A172 (cell line): ENCODE data around the gene ANKS3. TPM values are rescaled to one million over a fixed set of nuclear protein-coding genes. Genes with fewer than 3 reads are reported as not detected.
A peak's percentile ranks its signal among the peaks of the same experiment; 100 is the strongest.
"Not testable (repeated sequence)": the region's sequence is repeated elsewhere in the genome, so short reads cannot be mapped to it uniquely, and the experiment has no call there.

Experiments
- DNase-seq: peaks from one replicate; pipeline ENCODE4 v3.0.0-alpha.2; 2015; ENCODE audit warnings: low spot score
- total RNA-seq: library from RNA; depleted of rRNA; stranded (reverse); fragments of >200 nt; shearing (Covaris generic); gene quantifications from 2 replicates; pipeline ENCODE4 v1.2.3, GENCODE V29; 2014

The ANKS3 gene
- total RNA-seq, 1 experiment from 2014 or later, result 19.6 TPM

DNA sequence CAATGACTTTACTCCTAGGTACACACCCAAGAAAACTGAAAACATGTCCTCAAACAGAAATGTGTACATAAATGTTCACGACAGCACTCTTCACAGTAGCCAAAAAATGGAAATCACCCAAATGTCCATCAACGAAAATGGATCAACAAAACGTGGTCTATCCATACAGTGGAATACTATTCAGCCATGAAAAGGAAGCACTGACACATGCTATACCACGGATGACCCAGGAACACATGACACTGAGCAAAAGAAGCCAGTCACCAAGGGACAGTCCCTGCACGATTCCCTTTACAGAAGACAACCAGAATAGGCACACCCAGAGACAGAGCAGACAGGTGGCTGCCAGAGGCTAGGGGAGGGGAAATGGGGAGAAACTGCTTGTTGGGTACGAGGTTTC lies 21.6 kb upstream of the ANKS3 start:
- no peak for DNase-seq

DNA sequence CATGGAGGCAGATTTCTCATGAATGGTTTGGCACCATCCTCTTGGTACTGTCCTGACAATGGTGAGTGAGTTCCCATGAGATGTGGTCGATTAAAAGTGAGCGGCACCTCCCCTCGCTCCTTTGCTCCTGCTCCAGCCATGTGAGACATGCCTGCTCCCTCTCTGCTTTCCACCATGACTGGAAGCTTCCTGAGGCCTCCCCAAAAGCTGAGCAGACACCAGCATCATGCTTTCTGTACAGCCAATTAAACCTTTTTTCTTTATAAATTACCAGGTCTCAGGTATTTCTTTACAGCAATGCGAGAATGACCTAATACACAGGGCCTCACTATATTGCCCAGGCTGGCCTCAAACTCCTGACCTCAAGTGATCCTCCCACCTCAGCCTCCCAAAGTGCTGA lies 20.8 kb upstream of the ANKS3 start:
- DNase-seq, result no peak

DNA sequence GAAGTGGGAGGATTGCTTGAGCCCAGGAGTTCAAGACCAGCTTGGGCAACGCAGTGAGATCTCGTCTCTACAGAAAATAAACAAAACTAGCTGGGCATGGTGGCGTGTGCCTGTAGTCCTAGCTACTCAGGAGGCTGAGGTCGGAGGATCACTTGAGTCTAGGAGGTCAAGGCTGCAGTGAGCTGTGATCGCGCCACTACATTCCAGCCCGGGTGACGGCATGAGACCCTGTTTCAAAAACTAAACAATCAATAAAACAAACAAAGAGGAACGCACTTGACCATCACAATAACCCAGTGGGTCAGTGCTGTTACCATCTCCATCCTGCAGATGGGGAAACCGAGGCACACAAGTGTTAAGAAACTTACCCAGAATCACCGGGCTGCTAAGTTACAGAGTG lies 19.2 kb upstream of the ANKS3 start:
- no peak for DNase-seq

DNA sequence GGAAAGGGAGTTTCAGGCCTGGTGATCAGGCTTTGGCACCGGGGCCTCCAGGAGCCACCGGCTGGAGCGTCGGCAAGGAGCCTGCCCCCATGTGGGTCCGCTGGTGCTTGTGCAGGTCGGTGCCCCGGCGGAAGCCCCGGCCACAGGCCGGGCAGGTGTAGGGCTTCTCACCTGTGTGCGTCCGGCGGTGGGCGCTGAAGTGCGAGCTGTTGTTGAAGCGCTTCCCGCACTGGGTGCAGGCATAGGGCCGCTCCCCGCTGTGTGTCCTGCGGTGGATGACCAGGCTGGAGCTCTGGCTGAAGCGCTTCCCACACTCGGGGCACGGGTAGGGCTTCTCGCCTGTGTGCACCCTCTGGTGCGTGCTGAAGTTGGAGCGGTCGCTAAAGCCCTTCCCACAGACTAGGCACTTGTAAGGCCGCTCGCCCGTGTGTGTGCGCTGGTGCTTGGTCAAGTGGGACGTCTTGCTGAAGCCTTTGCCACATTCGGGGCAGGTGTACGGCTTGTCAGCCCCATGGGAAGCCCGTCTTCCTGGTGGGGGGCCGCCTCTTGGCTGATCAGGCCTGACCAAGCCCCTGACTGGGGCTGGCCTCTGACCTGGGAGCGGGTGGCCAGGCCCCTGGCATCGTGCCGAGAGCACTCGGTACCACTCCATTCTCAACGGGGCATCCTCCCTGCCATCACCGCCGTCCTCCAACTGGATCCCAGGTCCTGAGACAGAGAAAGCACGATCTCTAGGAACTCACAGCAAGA lies 18.5 kb upstream of the ANKS3 start:
- DNase-seq, result no peak

DNA sequence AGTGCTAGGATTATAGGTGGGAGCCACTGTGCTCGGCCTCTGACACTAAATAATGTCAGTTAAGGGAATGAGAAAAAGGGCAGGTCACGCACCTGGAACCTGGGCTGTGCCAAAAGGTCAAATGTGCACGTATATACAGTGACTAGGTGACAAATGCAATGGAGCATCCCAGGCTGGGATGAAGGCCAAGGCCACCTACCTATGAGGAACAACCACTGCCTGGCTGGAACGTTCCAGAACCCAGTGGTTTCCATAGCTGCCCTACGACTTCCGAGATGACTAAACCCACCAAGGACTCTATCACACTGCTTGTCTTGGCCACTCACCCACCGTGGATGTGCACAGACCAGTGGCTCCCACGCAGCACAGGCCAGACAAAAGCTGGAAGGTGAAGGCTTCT lies 16.8 kb upstream of the ANKS3 start:
- no peak for DNase-seq

DNA sequence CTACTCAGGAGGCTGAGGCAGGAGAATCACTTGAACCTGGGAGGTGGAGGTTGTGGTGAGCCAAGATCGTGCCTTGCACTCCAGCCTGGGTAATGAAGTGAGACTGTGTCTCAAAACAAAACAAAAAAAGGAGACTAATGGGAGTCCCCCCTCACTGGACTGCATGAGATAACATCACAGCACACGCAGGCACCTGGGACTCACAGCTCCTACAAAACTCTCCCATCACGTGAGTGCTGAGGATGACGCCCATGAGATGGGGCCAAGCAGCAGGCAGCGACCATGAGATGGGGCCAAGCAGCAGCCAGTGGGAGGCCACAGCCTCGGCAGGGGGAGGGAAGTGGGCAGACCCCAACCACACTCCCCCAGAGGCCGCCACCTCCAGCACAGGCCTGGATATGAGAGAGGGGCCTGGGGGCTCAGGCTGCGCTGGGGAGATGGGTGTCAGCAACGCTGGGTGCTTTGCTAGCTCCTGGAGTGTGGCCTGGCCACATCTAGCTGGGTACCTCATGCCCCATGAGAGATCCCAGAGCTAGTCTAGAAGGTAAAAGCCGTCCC lies 15.7 kb upstream of the ANKS3 start:
- no peak for DNase-seq

DNA sequence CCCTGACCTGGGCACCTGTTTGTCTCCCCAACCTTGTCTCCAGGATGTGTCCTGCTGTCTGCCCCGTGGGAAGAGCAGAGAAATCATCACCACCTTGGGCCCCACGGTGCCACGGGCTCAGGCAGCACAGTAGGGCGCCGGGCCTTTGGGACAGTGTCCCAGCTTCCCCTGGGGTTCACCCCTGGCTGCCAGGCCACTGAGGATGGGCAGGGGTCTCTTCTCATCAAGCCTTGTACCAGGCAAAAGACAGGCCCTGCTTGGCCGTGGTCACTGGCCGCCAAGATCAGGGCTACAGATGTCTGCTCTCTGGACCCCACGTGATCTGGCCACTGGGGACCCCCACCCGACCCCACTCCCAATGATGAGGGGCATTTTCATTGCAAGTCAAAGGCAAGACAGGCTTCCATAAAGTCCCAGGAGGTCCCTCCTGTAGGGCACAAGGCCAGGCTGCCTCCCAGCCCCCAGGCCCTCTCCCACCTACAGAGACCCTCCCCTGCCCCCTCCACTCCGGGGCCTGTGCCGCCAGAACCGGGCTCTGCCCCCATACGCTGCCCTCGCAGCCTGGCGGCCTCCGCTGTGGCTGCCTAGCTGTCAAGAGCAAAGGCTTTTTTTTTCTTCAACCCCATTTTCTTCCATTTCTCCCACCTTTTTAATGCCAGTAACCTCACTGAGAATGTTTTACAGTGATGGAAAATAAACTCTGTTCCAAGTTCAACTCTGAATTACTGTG lies 14.8 kb upstream of the ANKS3 start:
- DNase-seq, result no peak

DNA sequence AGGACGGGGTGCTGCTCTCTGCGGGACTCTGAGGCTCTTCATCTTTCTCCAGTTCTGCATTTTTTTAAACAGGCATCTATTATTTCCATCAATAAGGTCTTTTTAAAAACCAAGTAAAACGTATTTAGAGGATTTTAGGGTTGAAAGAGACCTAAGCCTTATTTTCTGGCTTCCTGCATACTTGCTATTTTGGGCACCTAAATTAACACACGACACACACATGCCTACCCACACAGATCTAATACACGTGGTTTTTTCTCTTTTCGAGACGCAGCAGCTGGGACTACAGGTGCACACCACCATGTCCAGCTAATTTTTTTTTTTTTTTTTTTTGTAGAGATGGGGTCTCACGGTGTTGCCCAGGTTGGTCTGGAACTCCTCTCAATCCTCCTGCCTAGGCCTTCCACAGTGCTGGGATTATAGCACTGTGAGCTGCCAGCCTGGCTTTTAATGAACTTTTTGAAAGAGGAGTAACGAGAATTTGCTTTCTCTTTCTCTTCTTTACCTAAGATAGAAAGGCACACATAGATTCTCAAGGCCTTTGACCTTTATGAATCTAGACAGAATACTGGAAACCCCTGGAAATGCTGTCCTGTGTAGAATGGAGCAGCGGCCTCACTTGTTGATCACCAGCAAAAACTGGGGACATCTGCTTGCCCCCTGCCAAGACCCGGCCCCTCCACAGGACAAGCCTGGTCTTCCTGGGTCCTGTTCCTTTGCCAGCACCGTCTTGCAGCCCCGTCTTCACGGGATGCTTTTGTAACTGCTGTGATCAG lies 14.0 kb upstream of the ANKS3 start:
- DNase-seq, result no peak

DNA sequence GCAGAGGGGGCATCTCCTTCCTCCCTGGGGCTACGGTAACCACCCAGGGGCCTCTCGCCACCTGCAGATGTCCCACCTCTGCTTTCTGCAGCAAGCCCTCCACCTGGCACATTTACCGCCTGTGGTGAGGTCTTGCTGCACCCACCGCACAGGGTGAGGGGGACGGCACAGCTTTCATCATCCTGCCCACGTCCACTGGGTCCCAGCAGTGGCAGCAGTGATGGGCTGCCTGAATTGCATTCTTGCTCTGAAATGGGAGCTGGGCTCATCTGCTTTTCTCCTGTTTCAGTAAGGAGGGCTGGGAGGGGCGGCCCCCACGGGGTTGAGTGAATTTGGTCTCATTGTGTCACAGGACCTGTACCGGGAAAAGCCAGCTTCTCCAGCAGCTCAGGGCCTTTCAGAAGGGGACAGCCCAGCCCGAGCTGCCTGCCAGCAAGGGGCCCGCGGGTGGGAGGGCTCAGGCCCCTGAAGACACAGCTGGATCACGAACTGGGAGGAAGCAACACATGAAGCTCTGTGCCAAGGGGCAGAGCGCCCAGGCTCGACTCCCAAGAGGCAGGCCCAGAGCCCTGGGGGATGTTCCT lies 13.0 kb upstream of the ANKS3 start:
- DNase-seq, result no peak

DNA sequence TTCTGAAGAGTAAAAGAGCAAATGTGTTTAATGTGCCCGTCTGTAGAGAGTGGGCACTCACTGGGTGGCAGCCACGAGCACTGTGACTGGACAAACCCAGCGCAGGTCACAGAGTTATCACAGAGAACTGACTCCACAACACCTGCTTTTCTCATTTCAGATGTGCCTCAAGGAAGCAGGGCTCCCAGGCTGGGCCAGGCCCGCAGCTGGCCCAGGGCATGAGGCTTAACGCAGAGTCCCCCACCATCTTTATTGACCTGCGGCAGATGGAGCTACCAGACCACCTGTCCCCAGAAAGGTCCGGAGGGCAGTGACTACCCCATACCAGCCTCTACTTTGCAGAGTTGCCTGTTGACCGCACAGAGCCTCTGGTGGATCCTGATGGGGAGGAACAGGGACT lies 12.1 kb upstream of the ANKS3 start:
- DNase-seq, result no peak

DNA sequence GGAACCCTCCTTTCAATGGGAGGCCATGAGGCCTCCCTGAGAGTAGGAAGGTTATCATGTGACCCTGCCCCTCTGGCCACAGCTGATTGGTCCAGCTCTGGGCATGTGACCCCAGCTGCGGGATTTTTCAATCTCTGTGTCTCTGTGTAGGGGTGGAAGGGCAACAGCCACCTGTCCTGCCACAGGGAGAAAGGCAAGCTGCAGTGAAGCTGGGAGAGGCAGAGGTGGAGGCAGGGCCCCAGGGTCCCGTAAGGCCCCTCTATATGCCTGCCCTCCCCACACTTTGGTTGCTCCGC lies 11.2 kb upstream of the ANKS3 start:
- no peak for DNase-seq

DNA sequence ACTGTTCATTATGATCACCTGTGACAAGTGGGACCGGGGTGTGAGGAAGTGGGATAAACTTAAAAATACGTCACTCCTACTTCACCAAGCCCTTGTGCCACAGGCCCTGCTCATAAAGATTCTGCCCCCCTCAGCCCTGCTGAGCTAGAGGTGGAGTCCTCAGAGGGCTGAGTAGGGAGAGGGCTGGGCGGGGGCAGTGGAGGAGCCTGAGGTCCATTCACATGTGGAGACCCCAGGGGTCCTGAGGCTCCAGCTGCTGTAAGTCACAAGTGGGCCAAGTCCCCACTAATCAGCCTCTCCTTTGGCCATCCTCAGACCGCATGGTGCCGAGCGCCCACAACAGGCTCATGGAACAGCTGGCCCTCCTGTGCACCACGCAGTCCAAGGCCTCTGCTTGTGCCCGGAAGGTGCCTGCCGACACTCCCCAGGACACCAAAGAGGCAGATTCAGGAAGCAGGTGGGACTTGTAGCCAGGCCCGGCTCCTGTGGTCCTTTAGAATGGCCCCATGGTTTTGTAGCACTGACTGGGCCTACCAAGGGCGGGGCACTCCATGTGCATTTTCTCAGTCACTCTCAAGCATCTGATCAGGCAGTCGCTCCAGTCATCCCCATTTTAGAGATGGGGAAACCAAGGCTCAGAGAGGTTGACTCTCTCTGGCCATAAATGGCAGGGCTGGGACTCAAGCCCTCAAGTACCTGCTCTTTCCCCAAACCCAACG lies 10.6 kb upstream of the ANKS3 start:
- no peak for DNase-seq

DNA sequence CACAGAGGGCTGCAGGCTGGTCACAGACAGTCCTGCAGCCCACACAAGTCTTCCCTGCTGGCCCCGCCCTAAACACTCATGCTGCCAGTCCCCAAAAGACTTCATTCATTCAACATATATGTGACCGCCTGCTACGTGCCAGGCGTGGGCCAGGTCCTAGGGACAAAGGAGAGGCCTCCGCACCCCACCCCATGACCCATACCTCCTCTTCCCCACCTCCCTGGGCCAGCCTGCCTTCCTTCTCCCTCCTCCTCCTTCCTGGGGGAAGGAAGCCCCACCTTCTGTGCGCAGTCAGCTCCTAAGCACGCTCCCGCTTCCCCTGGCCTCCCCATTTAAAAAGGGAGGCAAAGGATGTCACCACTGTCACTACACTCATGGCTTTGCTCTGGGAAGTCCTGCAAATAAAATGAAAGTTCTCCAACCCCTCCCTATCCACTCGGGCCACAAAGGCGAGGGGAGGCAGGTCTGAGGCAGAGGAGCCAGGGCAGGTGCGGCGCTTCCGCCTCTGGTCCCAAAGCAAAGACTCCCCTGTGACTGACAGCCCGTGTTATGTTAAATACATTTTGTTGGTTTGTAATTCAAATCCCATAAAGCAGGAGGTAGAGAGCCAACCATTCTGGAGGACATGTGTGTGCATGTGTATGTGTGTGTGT lies 9.3 kb upstream of the ANKS3 start:
- DNase-seq, result no peak

DNA sequence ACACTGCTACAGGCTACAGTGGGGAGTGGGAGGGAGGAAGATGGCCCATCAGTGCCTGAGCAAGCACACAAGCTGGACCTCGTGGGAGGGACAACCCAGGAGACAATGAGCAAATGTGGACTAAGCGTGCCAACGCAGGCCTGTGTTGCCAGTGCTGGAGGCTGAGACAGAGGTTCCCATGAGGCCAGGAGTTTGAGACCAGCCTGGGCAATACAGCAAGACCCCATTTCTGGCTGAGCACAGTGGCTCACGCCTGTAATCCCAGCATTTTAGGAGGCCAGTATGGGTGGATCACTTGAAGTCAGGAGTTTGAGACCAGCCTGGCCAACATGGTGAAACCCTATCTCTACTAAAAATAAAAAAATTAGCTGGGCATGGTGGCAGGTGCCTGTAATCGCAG lies 4.3 kb upstream of the ANKS3 start:
- DNase-seq, result not testable (repeated sequence)

DNA sequence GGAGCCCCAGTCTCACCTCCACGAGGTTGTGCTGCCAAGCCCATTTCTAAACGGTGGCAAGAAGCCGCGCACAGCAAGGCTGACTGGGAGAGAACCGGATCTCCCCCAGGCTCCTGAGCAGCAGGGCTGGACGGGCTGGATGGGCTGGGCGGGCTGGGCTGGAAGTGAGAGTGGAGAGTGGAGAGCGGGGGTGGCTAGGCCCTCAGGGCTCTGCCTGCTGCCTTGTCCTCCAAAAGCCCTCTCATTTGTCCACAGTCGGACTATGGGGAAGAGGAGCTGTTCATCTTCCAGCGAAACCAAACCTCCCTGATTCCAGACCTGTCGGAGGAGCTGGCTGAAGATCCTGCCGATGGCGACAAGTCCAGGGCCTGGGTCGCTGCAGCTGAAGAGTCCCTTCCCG lies 3.5 kb upstream of the ANKS3 start:
- DNase-seq, result no peak

DNA sequence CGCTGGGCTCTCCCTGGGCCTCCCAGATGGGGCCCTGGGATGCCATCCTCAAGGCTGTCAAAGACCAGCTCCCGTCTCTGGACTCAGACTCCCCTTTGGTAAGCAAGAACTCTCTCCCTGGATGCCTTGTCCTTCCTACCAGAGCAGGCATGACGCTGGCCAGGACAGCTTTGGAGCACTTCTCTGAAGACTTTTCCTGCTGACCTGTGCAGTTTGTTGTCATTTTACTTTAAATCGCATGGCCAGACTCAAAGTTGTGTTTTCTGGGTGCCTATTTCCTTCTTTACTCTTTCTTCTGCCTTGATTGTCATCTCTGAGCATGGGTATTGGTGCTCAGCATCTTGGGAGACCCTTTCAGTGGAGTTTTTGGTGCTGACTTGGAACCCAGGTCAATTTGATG lies 2.5 kb upstream of the ANKS3 start:
- no peak for DNase-seq

DNA sequence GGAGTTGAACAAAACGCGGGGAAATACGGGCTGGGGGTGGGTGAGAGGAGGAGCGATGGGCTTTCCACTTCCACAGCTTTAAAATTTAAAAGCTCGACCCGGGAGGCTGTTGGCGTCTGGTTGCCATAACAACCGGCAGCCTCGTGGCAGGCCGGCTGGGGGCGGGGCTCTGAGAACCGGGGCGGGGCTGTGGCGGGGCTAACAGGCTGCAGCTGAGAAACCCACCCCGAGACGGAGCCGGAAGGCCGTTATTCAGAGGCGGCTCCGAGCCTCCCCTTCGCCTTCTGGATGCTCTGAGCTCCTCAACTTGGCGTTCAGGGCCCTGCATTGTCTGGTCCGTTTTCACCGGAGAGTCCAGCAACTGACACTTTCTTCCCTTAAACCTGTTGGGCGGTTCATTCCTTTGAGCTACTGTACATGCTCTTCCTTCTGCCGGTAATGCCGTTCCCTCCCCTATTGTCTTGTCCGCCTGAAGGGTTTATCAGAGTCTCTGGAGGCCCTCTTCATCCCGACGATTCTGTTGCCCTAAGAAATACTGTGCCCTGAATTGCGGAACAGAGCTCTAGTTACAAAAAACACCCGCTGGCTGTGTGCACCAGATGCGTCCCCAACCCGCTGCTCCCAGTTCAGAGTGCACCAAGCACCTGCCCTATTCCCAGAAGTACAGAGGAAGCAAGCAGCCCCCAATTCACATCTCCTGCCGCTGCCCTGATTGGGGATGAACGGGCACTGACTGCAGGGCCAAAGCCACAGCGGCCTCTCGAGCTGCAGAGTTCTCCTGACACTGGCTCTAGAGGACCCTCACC lies 862 bp upstream of the ANKS3 start:
- DNase-seq, result peak; percentile 68

DNA sequence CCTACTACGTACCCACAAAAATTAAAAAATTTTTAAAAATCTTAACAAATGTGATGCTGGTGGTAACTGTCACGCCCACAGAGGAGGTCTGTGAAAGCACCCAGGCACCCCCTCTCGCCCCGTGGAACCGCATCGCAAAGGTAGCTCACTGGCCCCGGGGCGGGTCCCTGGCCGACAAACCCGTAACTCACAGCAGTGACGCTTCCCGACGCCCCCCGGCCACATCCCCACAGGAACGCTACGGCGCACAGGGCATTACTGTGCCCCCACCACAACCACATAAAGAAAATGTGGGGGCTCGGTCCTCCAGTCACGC lies 366 bp downstream of the ANKS3 start:
- no peak for DNase-seq

DNA sequence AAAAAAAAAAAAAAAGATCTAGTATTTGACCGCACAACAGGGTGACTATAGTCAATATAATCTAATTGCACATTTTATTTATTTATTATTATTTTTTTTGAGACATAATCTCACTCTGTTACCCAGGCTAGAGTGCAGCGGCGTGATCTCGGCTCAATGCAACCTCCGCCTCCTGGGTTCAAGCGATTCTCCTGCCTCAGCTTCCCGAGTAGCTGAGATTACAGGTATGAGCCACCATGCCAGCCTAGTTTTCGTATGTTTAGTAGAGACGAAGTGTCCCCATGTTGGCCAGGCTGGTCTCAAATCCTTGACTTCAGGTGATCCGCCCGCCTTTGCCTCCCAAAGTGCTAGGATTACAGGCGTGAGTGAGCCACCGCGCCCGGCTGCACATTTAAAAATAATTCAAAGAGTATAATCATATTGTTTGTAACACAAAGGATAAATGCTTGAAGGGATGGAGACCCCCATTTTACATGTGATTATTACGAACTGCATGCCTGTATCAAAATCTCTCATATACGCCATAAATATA lies 794 bp downstream of the ANKS3 start:
- DNase-seq, result no peak

DNA sequence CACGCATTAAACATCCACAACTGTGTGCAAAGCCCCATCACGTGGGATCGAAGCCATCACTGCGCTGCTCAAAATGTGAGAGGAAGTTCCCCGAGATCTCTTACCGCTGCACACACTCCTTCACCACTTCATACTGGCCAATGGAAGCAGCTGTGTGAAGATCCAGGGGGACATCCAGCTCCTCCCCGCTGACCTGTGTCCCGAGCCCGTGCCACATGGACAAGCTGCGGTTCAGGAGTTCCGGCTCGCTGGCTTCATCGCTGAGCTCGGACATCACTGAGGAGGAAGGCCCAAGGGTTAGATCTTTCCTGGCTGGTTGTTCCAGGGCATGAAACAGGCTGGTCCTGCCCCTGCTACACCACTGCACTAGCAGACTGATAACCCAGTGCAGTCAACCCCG lies 4.2 kb downstream of the ANKS3 start:
- DNase-seq, result no peak
